Mesendoderm (in vitro differentiated cells): ENCODE measurements around the gene KCNK16.

Experiments used
- DNase-seq: peaks from one replicate; pipeline ENCODE4 v3.0.0; 2013
- H2AK5ac ChIP-seq: 2 replicates; pipeline ENCODE4 v1.6.1; 2013; ENCODE audit warnings: low read length, inconsistent platforms
- H2BK120ac ChIP-seq: 2 replicates; pipeline ENCODE4 v1.6.1; 2013; ENCODE audit warnings: low read depth, mild to moderate bottlenecking, low read length, moderate library complexity, mixed read lengths
- H2BK15ac ChIP-seq: replicated peaks from 2 replicates; pipeline ENCODE4 v1.6.1; 2013; ENCODE audit warnings: low read depth, mild to moderate bottlenecking, moderate library complexity
- H2BK5ac ChIP-seq: 2 replicates; pipeline ENCODE4 v1.6.1; 2013; ENCODE audit warnings: low read length, inconsistent platforms
- H3K18ac ChIP-seq: 2 replicates; pipeline ENCODE4 v1.6.1; 2013; ENCODE audit warnings: mild to moderate bottlenecking, low read length, mixed read lengths
- H3K23ac ChIP-seq: one replicate; pipeline ENCODE4 v1.6.1; 2013; ENCODE audit warnings: low read length
- H3K27ac ChIP-seq: 2 replicates; pipeline ENCODE4 v1.5.1; 2013; ENCODE audit warnings: low read depth, mild to moderate bottlenecking, inconsistent platforms, low read length, moderate library complexity
- H3K27me3 ChIP-seq: 2 replicates; pipeline ENCODE4 v1.6.1; 2013; ENCODE audit warnings: low read length, control low read depth, mild to moderate bottlenecking, inconsistent platforms; ENCODE audit not compliant: insufficient read depth, poor library complexity
- H3K36me3 ChIP-seq: 2 replicates; pipeline ENCODE4 v1.6.1; 2013; ENCODE audit warnings: low read length, inconsistent platforms; ENCODE audit not compliant: control insufficient read depth, insufficient read depth
- H3K4ac ChIP-seq: one replicate; pipeline ENCODE4 v1.6.1; 2013; ENCODE audit warnings: low read depth, mild to moderate bottlenecking, low read length, moderate library complexity
- H3K4me1 ChIP-seq: 2 replicates; pipeline ENCODE4 v1.6.1; 2013; ENCODE audit warnings: low read depth, low read length, inconsistent platforms; ENCODE audit not compliant: control insufficient read depth
- H3K4me2 ChIP-seq: 2 replicates; pipeline ENCODE4 v1.6.1; 2013; ENCODE audit warnings: low read length
- H3K4me3 ChIP-seq: 2 replicates; pipeline ENCODE4 v1.5.1; 2013; ENCODE audit warnings: mild to moderate bottlenecking, low read length
- H3K56ac ChIP-seq: one replicate; pipeline ENCODE4 v1.6.1; 2013; ENCODE audit warnings: low read length
- H3K79me1 ChIP-seq: 2 replicates; pipeline ENCODE4 v1.6.1; 2013; ENCODE audit warnings: low read length, inconsistent platforms
- H3K79me2 ChIP-seq: 2 replicates; pipeline ENCODE4 v1.6.1; 2013; ENCODE audit warnings: mild to moderate bottlenecking, low read length; ENCODE audit not compliant: control insufficient read depth, insufficient read depth
- H3K9ac ChIP-seq: 2 replicates; pipeline ENCODE4 v1.6.1; 2013; ENCODE audit warnings: low read length, inconsistent platforms
- H4K5ac ChIP-seq: one replicate; pipeline ENCODE4 v1.6.1; 2013; ENCODE audit warnings: low read length
- H4K8ac ChIP-seq: one replicate; pipeline ENCODE4 v1.6.1; 2013; ENCODE audit warnings: low read depth, mild to moderate bottlenecking, control low read depth, low read length, moderate library complexity
- WGBS: extraction: QIAGEN DNeasy Blood & Tissue Kit; methylation state at CpG from one replicate; pipeline ENCODE4 v1.1.7; 2013; ENCODE audit warnings: low lambda C conversion rate, missing lambda C conversion rate; ENCODE audit not compliant: insufficient coverage; ENCODE audit errors: extremely low coverage; 5-methylcytosine and 5-hydroxymethylcytosine counted together

KCNK16 gene

GRCh38 chr6:39268171-39268570, 54.3 kb downstream of the KCNK16 start:
- no peak overlapping the region for H3K27ac ChIP-seq

GRCh38 chr6:39266782-39267355, 55.6 kb downstream of the KCNK16 start:
- Histone ChIP-seq H3K18ac (no peak overlapping the region), H3K23ac (no peak overlapping the region), H2BK15ac (no peak overlapping the region), H4K5ac (no peak overlapping the region), H2BK120ac (no peak overlapping the region), H3K79me2 (no peaks in the 10 kb centered on the region), H3K4me2 (no peak overlapping the region), H3K27ac (no peak overlapping the region), H4K8ac (no peak overlapping the region), H3K56ac (no peak overlapping the region), H3K4ac (no peak overlapping the region), H3K27me3 (no peaks in the 10 kb centered on the region), H2BK5ac (no peak overlapping the region), H3K9ac (no peak overlapping the region), H2AK5ac (no peak overlapping the region), H3K4me1 (no peaks in the 10 kb centered on the region), H3K79me1 (no peaks in the 10 kb centered on the region), H3K36me3 (no peaks in the 10 kb centered on the region), H3K4me3 (no peak overlapping the region)
- no peak for DNase-seq
- WGBS, result no CpG with 5 or more reads among the region's 5 CpGs

More at GRCh38 chr6:39268171-39268570, 54.3 kb downstream of the KCNK16 start:
- whole genome bisulfite sequencing, result no CpG with 5 or more reads among the region's 7 CpGs
- Histone ChIP-seq H4K5ac (no peak overlapping the region), H3K4me2 (no peak overlapping the region), H3K79me1 (no peaks in the 10 kb centered on the region), H3K18ac (no peak overlapping the region), H2BK15ac (no peak overlapping the region), H3K27me3 (no peaks in the 10 kb centered on the region), H2BK120ac (no peak overlapping the region), H2AK5ac (no peak overlapping the region), H3K4ac (no peak overlapping the region), H3K4me3 (no peak overlapping the region), H3K9ac (no peak overlapping the region), H3K56ac (no peak overlapping the region), H3K79me2 (no peaks in the 10 kb centered on the region), H2BK5ac (no peak overlapping the region), H3K4me1 (no peaks in the 10 kb centered on the region), H4K8ac (no peak overlapping the region), H3K36me3 (no peaks in the 10 kb centered on the region), H3K23ac (no peak overlapping the region)
- DNase-seq, result no peak

- no peaks in the 10 kb centered on the region for H3K36me3 ChIP-seq
- no peaks in the 10 kb centered on the region for H3K27me3 ChIP-seq
- H3K23ac ChIP-seq, result no peak overlapping the region
- H2BK15ac ChIP-seq, result no peak overlapping the region
- no peak for DNase-seq
- H3K18ac ChIP-seq, result no peak overlapping the region
- H3K4me1 ChIP-seq, result no peaks in the 10 kb centered on the region
- no peak overlapping the region for H2AK5ac ChIP-seq
- H3K9ac ChIP-seq, result no peak overlapping the region
- WGBS, result no CpG with 5 or more reads among the region's 2 CpGs
- H3K56ac ChIP-seq, result no peak overlapping the region
- no peaks in the 10 kb centered on the region for H3K79me1 ChIP-seq
- no peak overlapping the region for H3K27ac ChIP-seq
- H3K79me2 ChIP-seq, result no peaks in the 10 kb centered on the region
- no peak overlapping the region for H4K5ac ChIP-seq
- H2BK120ac ChIP-seq, result no peak overlapping the region
- H3K4me3 ChIP-seq, result no peak overlapping the region
- no peak overlapping the region for H3K4ac ChIP-seq
- no peak overlapping the region for H2BK5ac ChIP-seq
- H3K4me2 ChIP-seq, result no peak overlapping the region
- H4K8ac ChIP-seq, result no peak overlapping the region
Measured at GRCh38 chr6:39266375-39266774, 56.1 kb downstream of the KCNK16 start.
